ENCODE results near the gene DUSP1.

The DUSP1 gene

DNA sequence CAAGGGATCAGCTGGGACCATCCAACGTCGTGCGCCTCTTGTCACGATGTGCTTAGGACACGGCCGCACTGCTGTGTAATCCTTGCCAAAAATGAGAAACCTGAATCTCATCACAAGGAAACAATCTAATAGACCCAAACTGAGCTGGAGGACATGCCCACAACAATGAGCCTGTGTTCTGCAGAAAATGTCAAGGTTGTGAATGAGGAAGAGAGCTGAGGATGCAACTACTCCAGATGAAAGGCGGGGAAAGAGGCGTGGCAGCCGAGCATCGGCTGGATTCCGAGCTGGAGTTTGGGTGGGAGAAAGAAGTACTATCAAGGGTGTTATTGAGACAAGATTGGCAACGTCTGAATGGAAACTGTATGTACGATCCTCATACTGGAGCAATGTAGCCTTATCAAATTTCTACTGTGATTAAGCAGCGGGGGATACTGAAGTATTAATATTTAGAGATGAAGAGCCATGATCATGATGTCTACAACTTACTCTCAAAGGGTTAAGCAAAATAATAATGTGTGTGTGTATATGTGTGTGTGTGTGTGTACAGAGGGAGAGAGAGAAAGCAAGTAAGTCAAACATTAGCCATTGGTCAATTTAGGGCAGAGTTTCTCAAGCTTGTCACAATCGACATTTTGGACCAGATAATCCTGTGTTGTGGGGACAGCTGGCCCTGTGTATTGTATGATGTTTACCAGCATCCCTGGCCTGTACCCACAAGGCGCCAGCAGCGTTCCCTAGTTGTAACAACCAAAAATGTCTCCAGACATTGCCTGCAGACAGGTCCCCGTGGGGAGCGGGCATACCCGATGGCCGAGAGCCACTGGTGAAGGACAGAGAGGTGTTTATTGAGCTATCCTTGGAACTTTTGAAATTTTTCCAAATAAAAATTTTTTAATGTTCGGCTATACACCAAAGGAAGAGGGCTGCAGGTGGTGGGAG, 46.5 kb downstream of the DUSP1 start:
- DNase-seq (ENCODE audit: low read depth in 2 of 2), result no peak

DNA sequence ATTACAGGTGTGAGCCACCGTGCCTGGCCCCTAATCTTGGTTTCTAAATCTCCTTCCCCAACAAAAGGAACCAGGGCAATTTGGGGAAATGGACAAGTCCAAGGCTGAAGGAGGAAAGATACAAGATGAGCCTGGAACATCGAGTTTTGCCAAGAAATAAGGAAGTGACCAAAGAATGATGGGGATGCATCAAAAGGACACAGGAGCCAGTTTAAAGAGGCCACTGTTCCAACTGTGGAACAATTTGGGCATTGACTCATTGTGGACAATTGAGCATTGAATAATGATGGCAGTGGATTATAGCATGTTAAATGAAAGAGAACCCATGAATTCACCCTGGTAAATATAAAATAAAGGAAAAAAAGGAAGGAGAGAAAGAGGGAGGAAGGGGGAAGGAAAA, 47.5 kb downstream of the DUSP1 start:
- no peak for DNase-seq (ENCODE audit: low read depth in 2 of 2)

DNA sequence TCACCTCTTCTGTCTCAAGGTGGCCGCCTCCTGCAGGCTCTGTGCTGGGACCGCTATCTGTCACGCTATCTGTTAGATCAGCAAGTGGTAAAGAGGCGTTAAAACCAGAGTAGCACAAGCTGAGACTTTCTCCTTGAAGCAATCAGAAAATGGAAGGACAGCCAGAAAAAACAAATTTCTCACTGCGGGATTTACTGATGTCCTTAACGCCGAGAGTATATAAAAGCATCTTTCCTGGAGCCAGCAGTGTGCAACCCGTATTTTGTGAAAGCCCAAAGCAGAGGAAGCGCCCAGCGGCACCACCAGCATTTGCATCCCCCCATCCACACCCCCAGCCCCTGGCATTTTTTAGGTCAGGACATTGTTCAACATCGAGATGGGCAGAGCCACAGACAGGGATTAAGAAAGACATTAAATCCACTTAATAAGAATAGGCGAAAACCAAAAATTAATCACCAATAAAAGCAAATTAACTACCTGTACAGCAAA, 48.6 kb downstream of the DUSP1 start:
- DNase-seq (ENCODE audit: low read depth in 2 of 2), result no peak

DNA sequence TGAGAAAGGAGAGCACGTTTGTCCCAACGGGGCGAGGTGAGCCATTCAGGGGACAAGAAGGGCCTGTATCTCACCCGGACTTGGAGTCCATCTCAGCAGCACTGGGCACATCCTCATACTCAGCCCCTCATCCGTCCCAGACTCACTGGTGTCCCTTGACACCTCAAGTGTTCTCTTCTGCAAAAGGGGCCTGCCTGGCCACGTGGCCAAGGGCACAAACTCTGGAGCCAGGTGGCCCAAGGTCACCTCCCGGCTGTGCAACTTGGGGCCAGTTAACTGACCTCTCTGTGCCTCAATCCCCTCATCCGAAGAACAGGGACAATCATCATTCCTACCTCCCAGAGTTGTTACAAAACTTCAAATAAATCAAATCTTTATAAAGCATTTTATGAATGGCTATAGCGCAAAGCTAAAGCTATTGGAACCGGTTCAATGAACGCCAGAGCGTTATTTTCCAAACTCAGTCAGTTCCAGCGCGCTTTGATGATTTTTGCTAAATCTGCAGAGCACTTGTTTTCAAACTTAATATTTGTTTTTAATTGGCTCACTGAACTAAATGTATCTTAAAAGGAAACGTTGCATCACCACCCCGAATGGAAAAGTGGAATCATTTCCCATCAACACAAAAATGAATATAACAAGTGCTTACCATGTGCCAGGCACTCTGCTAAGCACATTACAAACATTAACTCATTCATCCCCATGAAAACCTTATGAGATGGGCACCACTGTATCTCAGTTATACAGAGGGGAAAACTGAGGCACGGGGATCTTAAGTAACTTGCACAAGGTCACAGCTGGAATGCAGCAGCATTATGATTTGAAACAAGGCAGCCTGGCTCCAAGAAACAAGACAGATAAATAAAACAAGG, 49.3 kb downstream of the DUSP1 start:
- DNase-seq (ENCODE audit: low read depth in 2 of 2), result no peak

DNA sequence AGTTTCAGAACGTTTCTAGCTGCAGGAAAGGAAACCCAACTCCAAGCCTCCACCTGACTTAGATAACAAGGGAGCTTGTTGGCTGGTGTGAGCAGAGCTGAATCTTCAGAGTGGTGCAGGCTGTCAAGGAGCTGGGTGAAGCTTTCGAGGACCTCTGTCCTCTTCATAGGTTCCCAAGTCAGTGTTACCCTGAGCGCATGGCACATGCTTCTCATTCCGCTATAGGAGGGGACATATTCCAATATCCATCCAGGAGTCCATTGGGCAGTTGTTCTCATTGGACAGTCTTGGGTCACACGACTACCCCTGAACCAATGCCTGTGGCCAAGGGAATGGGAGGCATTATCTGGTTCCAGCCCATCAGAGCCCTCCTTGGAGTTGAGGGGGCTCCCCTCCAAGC, 50.3 kb downstream of the DUSP1 start:
- DNase-seq (ENCODE audit: low read depth in 2 of 2), result no peak

DNA sequence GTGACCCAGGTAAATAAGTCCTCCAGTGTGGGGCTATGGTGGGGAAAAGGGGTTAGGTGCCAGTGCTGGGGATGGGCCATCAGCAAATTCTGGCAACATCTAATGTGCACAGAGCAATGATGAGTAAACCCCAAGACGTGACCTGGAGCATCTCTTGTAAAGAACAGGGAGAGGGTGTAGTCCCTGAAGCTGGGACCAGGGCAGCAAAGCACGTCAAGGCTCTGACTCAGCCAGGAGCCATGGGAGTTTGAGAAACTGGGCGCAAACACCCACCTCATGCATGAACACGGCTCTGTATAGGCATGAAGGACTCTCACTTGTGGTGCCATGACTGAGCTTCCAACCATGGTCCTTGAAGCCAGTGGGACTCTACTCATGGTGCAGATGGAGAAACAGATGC, 51.8 kb downstream of the DUSP1 start:
- DNase-seq (ENCODE audit: low read depth in 2 of 2), result no peak

DNA sequence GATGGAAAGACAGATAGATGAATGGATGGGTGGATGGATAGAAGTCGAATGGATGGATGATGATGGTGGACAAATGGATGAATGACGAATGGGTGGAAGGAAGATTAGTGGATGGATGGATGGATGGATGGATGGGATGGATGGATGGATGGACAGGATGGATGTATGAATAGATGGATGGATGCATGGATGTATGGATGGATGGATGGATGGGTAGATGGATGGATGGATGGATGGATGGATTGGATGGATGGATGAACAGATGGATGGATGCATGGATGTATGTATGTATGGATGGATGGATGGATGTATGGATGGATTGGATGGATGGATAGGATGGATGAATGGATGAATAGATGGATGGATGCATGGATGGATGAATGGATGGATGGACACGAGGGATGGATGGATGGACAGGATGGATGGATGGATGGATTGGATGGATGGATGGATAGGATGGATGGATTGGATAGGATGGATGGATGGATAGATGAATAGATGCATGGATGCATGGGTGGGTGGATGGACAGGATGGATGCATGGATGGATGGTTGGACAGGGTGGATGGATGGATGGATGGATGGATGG, 52.4 kb downstream of the DUSP1 start:
- no peak for DNase-seq (ENCODE audit: low read depth in 2 of 2)
